IMR-90 (cell line): ENCODE data around the gene C1orf167. TPM values are rescaled to one million over a fixed set of nuclear protein-coding genes. Genes with fewer than 3 reads are reported as not detected.

Source experiments
- ATAC-seq: fragments of 200-7000 bp; cut with Tn5 transposase; 2 replicates; pipeline ENCODE4 v1.9.1; 2020; ENCODE audit warnings: low read depth, mild to moderate bottlenecking, moderate library complexity
- BruUV-seq: library from RNA; stranded (reverse); fragments of 400-500 nt; replicated peaks from 2 replicates; lab custom pipeline; 2021; lab: Mats Ljungman, UMichigan
- CTCF ChIA-PET: fragments of 300-600 bp; formaldehyde crosslinking; extraction: SDS; loops from one replicate; lab custom pipeline; 2021; ENCODE audit warnings: antibody characterized with exemption; lab: Yijun Ruan, JAX
- POLR2A ChIA-PET: fragments of 300-600 bp; sonication (Branson Sonifier 250); formaldehyde crosslinking; loops from one replicate; lab custom pipeline; 2022; ENCODE audit warnings: antibody characterized with exemption; ENCODE audit not compliant: unreplicated experiment; lab: Charles Lee
- DNase-seq: peaks from one replicate; pipeline ENCODE4 v3.0.0; 2013
- H2AFZ ChIP-seq: replicated peaks from 2 replicates; pipeline ENCODE3; 2013; ENCODE audit warnings: low read length, mild to moderate bottlenecking; ENCODE audit not compliant: poor library complexity
- H2AK5ac ChIP-seq: 2 replicates; pipeline ENCODE4 v1.6.1; 2013; ENCODE audit warnings: low read depth, low read length, inconsistent platforms
- H2AK9ac ChIP-seq: replicated peaks from 2 replicates; pipeline ENCODE3; 2013; ENCODE audit warnings: mild to moderate bottlenecking, low read depth, low read length, moderate library complexity; ENCODE audit not compliant: poor library complexity
- H2BK120ac ChIP-seq: 2 replicates; pipeline ENCODE4 v1.6.1; 2013; ENCODE audit warnings: low read depth, low read length, inconsistent platforms
- H2BK15ac ChIP-seq: 3 replicates; pipeline ENCODE4 v1.6.1; 2013; ENCODE audit warnings: low read depth, low read length, inconsistent platforms
- H2BK20ac ChIP-seq: 2 replicates; pipeline ENCODE4 v1.6.1; 2013; ENCODE audit warnings: low read depth, mild to moderate bottlenecking, inconsistent platforms, low read length, moderate library complexity
- H2BK5ac ChIP-seq: 2 replicates; pipeline ENCODE4 v1.6.1; 2013; ENCODE audit warnings: mild to moderate bottlenecking, low read depth, low read length, inconsistent platforms; ENCODE audit not compliant: poor library complexity, severe bottlenecking
- H3K14ac ChIP-seq: replicated peaks from 2 replicates; pipeline ENCODE4 v1.6.1; 2013; ENCODE audit warnings: low read depth, low read length, inconsistent platforms
- H3K18ac ChIP-seq: 2 replicates; pipeline ENCODE4 v1.6.1; 2013; ENCODE audit warnings: low read depth, low read length, control low read depth
- H3K23ac ChIP-seq: 2 replicates; pipeline ENCODE4 v1.6.1; 2013; ENCODE audit warnings: low read depth, low read length, inconsistent platforms
- H3K27ac ChIP-seq: 2 replicates; pipeline ENCODE4 v1.5.1; 2013; ENCODE audit warnings: mild to moderate bottlenecking, control low read depth, low read length; ENCODE audit not compliant: insufficient read depth
- H3K27me3 ChIP-seq: 2 replicates; pipeline ENCODE4 v1.6.1; 2013; ENCODE audit warnings: low read length; ENCODE audit not compliant: control insufficient read depth, insufficient read depth
- H3K36me3 ChIP-seq: 2 replicates; pipeline ENCODE4 v1.6.1; 2013; ENCODE audit warnings: low read length, mixed read lengths; ENCODE audit not compliant: control insufficient read depth, insufficient read depth
- H3K4ac ChIP-seq: 2 replicates; pipeline ENCODE4 v1.6.1; 2013; ENCODE audit warnings: low read depth, low read length, inconsistent platforms
- H3K4me1 ChIP-seq: 2 replicates; pipeline ENCODE4 v1.6.1; 2013; ENCODE audit warnings: low read length, mixed read lengths; ENCODE audit not compliant: control insufficient read depth, insufficient read depth
- H3K4me2 ChIP-seq: 2 replicates; pipeline ENCODE4 v1.6.1; 2013; ENCODE audit warnings: low read depth, mild to moderate bottlenecking, control low read depth, low read length, moderate library complexity
- H3K4me3 ChIP-seq: 2 replicates; pipeline ENCODE4 v1.5.1; 2013; ENCODE audit warnings: low read depth, mild to moderate bottlenecking, control low read depth, low read length, moderate library complexity; ENCODE audit not compliant: insufficient read depth
- H3K56ac ChIP-seq: 2 replicates; pipeline ENCODE4 v1.6.1; 2013; ENCODE audit warnings: low read length, inconsistent platforms; ENCODE audit not compliant: insufficient read depth; ENCODE audit errors: extremely low read depth
- H3K79me1 ChIP-seq, 2 experiments: 2 replicates each; pipeline ENCODE4 v1.6.1; 2013; ENCODE audit warnings: low read length in 2 of 2, inconsistent platforms in 1 of 2, low read depth in 1 of 2
- H3K9ac ChIP-seq: 2 replicates; pipeline ENCODE4 v1.6.1; 2013; ENCODE audit warnings: low read depth, low read length, control low read depth
- H3K9me1 ChIP-seq: 2 replicates; pipeline ENCODE4 v1.6.1; 2013; ENCODE audit warnings: low read length, inconsistent platforms; ENCODE audit not compliant: insufficient read depth
- H3K9me3 ChIP-seq: 2 replicates; pipeline ENCODE4 v1.6.1; 2013; ENCODE audit warnings: low read length; ENCODE audit not compliant: control insufficient read depth, insufficient read depth
- H4K20me1 ChIP-seq: 2 replicates; pipeline ENCODE4 v1.6.1; 2013; ENCODE audit warnings: low read length, inconsistent platforms; ENCODE audit not compliant: insufficient read depth
- H4K5ac ChIP-seq: 2 replicates; pipeline ENCODE4 v1.6.1; 2013; ENCODE audit warnings: mild to moderate bottlenecking, low read depth, low read length, control low read depth
- H4K8ac ChIP-seq, 2 experiments: 2 replicates each; pipeline ENCODE4 v1.6.1; 2013; ENCODE audit warnings: low read depth in 2 of 2, low read length in 2 of 2, control low read depth in 1 of 2, inconsistent platforms in 1 of 2
- H4K91ac ChIP-seq: 2 replicates; pipeline ENCODE4 v1.6.1; 2013; ENCODE audit warnings: low read depth, low read length, inconsistent platforms; ENCODE audit not compliant: insufficient read depth
- MAFK ChIP-seq: IDR thresholded peaks from 2 replicates; pipeline ENCODE4 v1.6.1; 2012; ENCODE audit warnings: low read depth, low read length, improper control_type of control experiment
- WGBS, 2 experiments: methylation state at CpG; one replicate each; pipeline versions ENCODE4 v1.1.5 to v1.1.7; 2013; ENCODE audit warnings: missing lambda C conversion rate in 2 of 2; ENCODE audit not compliant: insufficient read length in 1 of 2; ENCODE audit errors: extremely low coverage in 2 of 2; 5-methylcytosine and 5-hydroxymethylcytosine counted together
- dilution Hi-C: fragments of 300-500 bp; cut with HindIII; formaldehyde crosslinking; loops from one replicate; pipeline ENCODE4 v1.14.3; 2018; ENCODE audit warnings: low sequenced_read_pairs; ENCODE audit not compliant: unreplicated experiment
- in situ Hi-C: fragments of 300-500 bp; cut with MboI; formaldehyde crosslinking; loops from 3 replicates; pipeline ENCODE4 v1.14.3; 2019; ENCODE audit warnings: low sequenced_read_pairs, inconsistent platforms, mixed read lengths
- intact Hi-C: fragments of 100-400 bp; cut with micrococcal nuclease; formaldehyde crosslinking; loops from 2 replicates; pipeline ENCODE4 v1.10.0; 2022
- polyA plus RNA-seq, 3 experiments: library from polyadenylated mRNA; depleted of rRNA; stranded (reverse); fragments of >200 nt; gene quantifications; 2 replicates each; pipeline ENCODE4 v1.2.3, GENCODE V29; 2012; ENCODE audit warnings: low replicate concordance in 1 of 3
- total RNA-seq: library from RNA; depleted of rRNA; stranded (reverse); fragments of >200 nt; gene quantifications from 2 replicates; pipeline ENCODE4 v1.2.3, GENCODE V29; 2012

C1orf167 gene
- total and polyA plus RNA-seq, 2 of the 4 experiments (the other 2 are of a cell fraction) = under 0.01 to 0.15 TPM

- no peak overlapping the region for H3K4ac ChIP-seq
- H2BK5ac ChIP-seq = no peak overlapping the region
- no peak overlapping the region for H3K56ac ChIP-seq
- H2BK15ac ChIP-seq = no peak overlapping the region
- no peaks in the 10 kb centered on the region for H3K79me1 ChIP-seq
- H3K14ac ChIP-seq = no peak overlapping the region
- CTCF ChIA-PET = interaction anchor here (0.6 kb wide), 1 partner anchor 685 kb away, joined by 4 read pairs; no protein-coding TSS in a partner anchor
- H3K4me3 ChIP-seq = no peak overlapping the region
- H3K27me3 ChIP-seq = peaks cover 20% of the 10 kb centered on the region
- no peaks in the 10 kb centered on the region for H4K20me1 ChIP-seq
- H3K9me1 ChIP-seq = no peaks in the 10 kb centered on the region
- in situ Hi-C loops = no loop called here
- no peak overlapping the region for H2BK20ac ChIP-seq
- ATAC-seq (no peak), DNase-seq (no peak)
- whole genome bisulfite sequencing, 2 experiments = no CpG with 5 or more reads among the region's 4 CpGs
- intact Hi-C loops = no loop called here
- no peak for TF ChIP-seq MAFK
- H3K4me1 ChIP-seq = no peaks in the 10 kb centered on the region
- no peak overlapping the region for H3K23ac ChIP-seq
- no peak overlapping the region for H2AK9ac ChIP-seq
- no peaks in the 10 kb centered on the region for H3K9me3 ChIP-seq
- no peak overlapping the region for H3K27ac ChIP-seq
- no peak overlapping the region for H4K8ac ChIP-seq
- no peak overlapping the region for H3K4me2 ChIP-seq
- no TSS peak for BruUV-seq
- no peak overlapping the region for H4K91ac ChIP-seq
- H3K9ac ChIP-seq = no peak overlapping the region
- no peak overlapping the region for H2AFZ ChIP-seq
- POLR2A ChIA-PET = no interaction called here
- H3K18ac ChIP-seq = no peak overlapping the region
- dilution Hi-C loops = no loop called here
- no peaks in the 10 kb centered on the region for H3K36me3 ChIP-seq
- no peak overlapping the region for H4K5ac ChIP-seq
- H2BK120ac ChIP-seq = no peak overlapping the region
- H2AK5ac ChIP-seq = no peak overlapping the region
These were observed 41.5 kb upstream of the C1orf167 start for GRCh38 chr1:11720525-11720924.
